GM19035 (cell line): ENCODE results near the gene PHACTR3.

Experiments used
- ATAC-seq: cut with Tn5 transposase; IDR thresholded peaks from one replicate; pipeline ENCODE4 v1.9.1; 2021; ENCODE audit not compliant: unreplicated experiment

Gene PHACTR3

GRCh38 chr20:59809630-59810448 is 205.5 kb downstream of the PHACTR3 start:
- ATAC-seq = no peak

- no peak for ATAC-seq
Observed at GRCh38 chr20:59810449-59811187, 206.3 kb downstream of the PHACTR3 start.

- ATAC-seq = no peak
Observed at GRCh38 chr20:59811681-59812171, 207.4 kb downstream of the PHACTR3 start.

- no peak for ATAC-seq
Observed at GRCh38 chr20:59812286-59813125, 208.2 kb downstream of the PHACTR3 start.

- no peak for ATAC-seq
Observed at GRCh38 chr20:59813126-59813947, 209.0 kb downstream of the PHACTR3 start.

GRCh38 chr20:59813948-59814839 is 209.9 kb downstream of the PHACTR3 start:
- no peak for ATAC-seq

GRCh38 chr20:59814840-59815340 is 210.6 kb downstream of the PHACTR3 start:
- no peak for ATAC-seq

GRCh38 chr20:59816146-59816738 is 211.9 kb downstream of the PHACTR3 start:
- ATAC-seq = no peak

GRCh38 chr20:59817406-59817805 is 213.1 kb downstream of the PHACTR3 start:
- no peak for ATAC-seq

- ATAC-seq = no peak
Observed at GRCh38 chr20:59817846-59818615, 213.7 kb downstream of the PHACTR3 start.

GRCh38 chr20:59818911-59819310 is 214.6 kb downstream of the PHACTR3 start:
- no peak for ATAC-seq

- no peak for ATAC-seq
Observed at GRCh38 chr20:59819496-59820203, 215.3 kb downstream of the PHACTR3 start.

- ATAC-seq = no peak
Observed at GRCh38 chr20:59820204-59821041, 216.1 kb downstream of the PHACTR3 start.

- no peak for ATAC-seq
Observed at GRCh38 chr20:59821201-59821600, 216.9 kb downstream of the PHACTR3 start.

GRCh38 chr20:59821788-59822187 is 217.4 kb downstream of the PHACTR3 start:
- no peak for ATAC-seq

- no peak for ATAC-seq
Observed at GRCh38 chr20:59822291-59823029, 218.1 kb downstream of the PHACTR3 start.
